K562 (cell line): ENCODE measurements around the gene TP73. TPM values are rescaled to one million over a fixed set of nuclear protein-coding genes. Genes with fewer than 3 reads are reported as not detected.
A peak's percentile ranks its signal among the peaks of the same experiment; 100 is the strongest.

Source experiments
- ATAC-seq: fragments of 200-7000 bp; cut with Tn5 transposase; 3 replicates; pipeline ENCODE4 v1.9.1; 2020; ENCODE audit warnings: moderate library complexity
- BruUV-seq: library from RNA; stranded (reverse); fragments of 400-500 nt; replicated peaks from 2 replicates; lab custom pipeline; 2021; lab: Mats Ljungman, UMichigan
- CTCF ChIA-PET: fragments of 300-600 bp; formaldehyde crosslinking; extraction: SDS; loops from one replicate; lab custom pipeline; 2021; ENCODE audit warnings: low intra/inter-chr PET ratio; lab: Yijun Ruan, JAX
- POLR2A ChIA-PET: fragments of 300-600, 350-650 bp; sonication (Branson Sonifier 250); formaldehyde crosslinking; extraction: SDS; loops from one replicate; lab custom pipeline; 2021; ENCODE audit warnings: antibody characterized with exemption, inconsistent platforms; lab: Yijun Ruan, JAX
- DNase-seq, 4 experiments: peaks; one replicate each; pipeline versions ENCODE4 v3.0.0 to v3.0.0-alpha.2; 2011 to 2018; ENCODE audit warnings: low spot score in 3 of 4, mixed read lengths in 3 of 4; ENCODE audit errors: extremely low read depth in 1 of 4
- FAIRE-seq: peaks from 2 replicates; lab custom pipeline; 2011; peaks lifted over from hg19 to GRCh38; lab: Jason Lieb, UNC
- H2AFZ ChIP-seq: 2 replicates; pipeline ENCODE4 v1.6.0; 2011; ENCODE audit warnings: low read depth, low read length, control low read depth, inconsistent platforms
- H3K27ac ChIP-seq: fragments of 200-600 bp; 3 replicates; pipeline ENCODE4 v1.8.0; 2011; ENCODE audit warnings: low read depth, mild to moderate bottlenecking, control low read depth, inconsistent platforms, low read length, moderate library complexity, mixed read lengths; ENCODE audit errors: extremely low read depth
- H3K27me3 ChIP-seq, 2 experiments: fragments of 300-600 bp in 1 of 2; 2 replicates in 1 of 2; 3 replicates in 1 of 2; pipeline versions ENCODE4 v1.6.0 to v1.8.0; 2011; ENCODE audit warnings: inconsistent platforms in 2 of 2, low read length in 2 of 2, mild to moderate bottlenecking in 1 of 2, mixed read lengths in 1 of 2, moderate library complexity in 1 of 2; ENCODE audit not compliant: control insufficient read depth in 2 of 2, insufficient read depth in 2 of 2
- H3K36me3 ChIP-seq: fragments of 300-600 bp; 3 replicates; pipeline ENCODE4 v1.8.0; 2011; ENCODE audit warnings: mild to moderate bottlenecking, low read length, inconsistent platforms; ENCODE audit not compliant: control insufficient read depth, insufficient read depth
- H3K4me1 ChIP-seq, 2 experiments: fragments of 200-600 bp in 1 of 2; replicated peaks in 1 of 2; 2 replicates in 1 of 2; 3 replicates in 1 of 2; pipeline versions ENCODE4 v1.5.1 to v1.8.0; 2011; ENCODE audit warnings: inconsistent platforms in 2 of 2, low read length in 2 of 2, mild to moderate bottlenecking in 1 of 2, mixed read lengths in 1 of 2, moderate library complexity in 1 of 2; ENCODE audit not compliant: control insufficient read depth in 2 of 2, insufficient read depth in 2 of 2
- H3K4me2 ChIP-seq: 2 replicates; pipeline ENCODE4 v1.6.1; 2011; ENCODE audit warnings: low read length, control low read depth, inconsistent platforms, mixed read lengths; ENCODE audit not compliant: insufficient read depth
- H3K4me3 ChIP-seq: fragments of 200-600 bp; sonication (generic), shearing (Covaris generic); 2 replicates; pipeline ENCODE4 v1.5.1; 2016; ENCODE audit warnings: control low read depth, inconsistent platforms
- H3K79me2 ChIP-seq: fragments of 200-600 bp; 3 replicates; pipeline ENCODE4 v1.8.0; 2011; ENCODE audit warnings: low read length, inconsistent platforms; ENCODE audit not compliant: control insufficient read depth, insufficient read depth
- H3K9ac ChIP-seq, 2 experiments: 2 replicates each; pipeline versions ENCODE4 v1.6.0 to v1.6.1; 2011; ENCODE audit warnings: low read depth in 2 of 2, low read length in 2 of 2, control low read depth in 1 of 2, inconsistent platforms in 1 of 2, mild to moderate bottlenecking in 1 of 2, mixed read lengths in 1 of 2; ENCODE audit not compliant: insufficient read depth in 1 of 2
- H3K9me1 ChIP-seq: one replicate; pipeline ENCODE4 v1.6.0; 2011; ENCODE audit warnings: inconsistent platforms, mild to moderate bottlenecking, low read length, moderate library complexity; ENCODE audit not compliant: control insufficient read depth, insufficient read depth
- H3K9me3 ChIP-seq: replicated peaks from 2 replicates; pipeline ENCODE4 v1.5.1; 2011; ENCODE audit warnings: low read depth, low read length, inconsistent platforms; ENCODE audit not compliant: control insufficient read depth, insufficient read depth
- H4K20me1 ChIP-seq: replicated peaks from 2 replicates; pipeline ENCODE4 v1.6.1; 2011; ENCODE audit warnings: low read length, inconsistent platforms, mixed read lengths; ENCODE audit not compliant: control insufficient read depth, insufficient read depth
- BHLHE40 ChIP-seq: IDR thresholded peaks from 2 replicates; pipeline ENCODE4 v1.6.1; 2011; ENCODE audit warnings: low read length, improper control_type of control experiment
- CREM ChIP-seq: IDR thresholded peaks from 2 replicates; pipeline ENCODE4 v1.6.1; 2014; ENCODE audit warnings: antibody characterized with exemption, low read depth
- E2F3 ChIP-seq: fragments of 250-450 bp; sonication (Bioruptor Pico); IDR thresholded peaks from 2 replicates; pipeline ENCODE4 v1.4.0; 2020; ENCODE audit warnings: mild to moderate bottlenecking
- ESRRB ChIP-seq: fragments of 250-450 bp; sonication (Bioruptor Pico); IDR thresholded peaks from 2 replicates; pipeline ENCODE4 v1.5.0; 2020; ENCODE audit warnings: mild to moderate bottlenecking, moderate library complexity, borderline replicate concordance
- HNRNPLL ChIP-seq: fragments of 200-400 bp; formaldehyde crosslinking; IDR thresholded peaks from 2 replicates; pipeline ENCODE4 v1.6.1; 2017; ENCODE audit warnings: low read length, low read depth, mild to moderate bottlenecking; ENCODE audit not compliant: poor library complexity, severe bottlenecking
- KLF16 ChIP-seq: IDR thresholded peaks from 2 replicates; pipeline ENCODE4 v1.6.1; 2016; ENCODE audit warnings: antibody characterized with exemption
- NFIX ChIP-seq: fragments of 250-450 bp; sonication (Bioruptor Pico); IDR thresholded peaks from 2 replicates; pipeline ENCODE4 v1.4.0; 2020; ENCODE audit warnings: low read depth, mild to moderate bottlenecking, moderate library complexity
- TRIM28 ChIP-seq: fragments of 450-650 bp; IDR thresholded peaks from 2 replicates; pipeline ENCODE4 v1.6.1; 2017
- YY1 ChIP-seq, 3 experiments: IDR thresholded peaks; 2 replicates each; pipeline ENCODE4 v1.6.1; 2011; ENCODE audit warnings: low read length in 2 of 3, mild to moderate bottlenecking in 2 of 3, moderate library complexity in 2 of 3, borderline replicate concordance in 1 of 3, control low read depth in 1 of 3, low read depth in 1 of 3; ENCODE audit not compliant: insufficient read depth in 3 of 3, insufficient replicate concordance in 2 of 3, control insufficient read depth in 1 of 3, insufficient read length in 1 of 3; ENCODE audit errors: extremely low read depth in 1 of 3
- ZNF274 ChIP-seq: IDR thresholded peaks from 2 replicates; pipeline ENCODE4 v1.6.1; 2011; ENCODE audit warnings: low read depth, mild to moderate bottlenecking, low read length, moderate library complexity, borderline replicate concordance
- WGBS: fragments of 100-300 bp; shearing (Covaris generic); methylation state at CpG from one replicate; pipeline ENCODE4 v1.1.6; 2016; ENCODE audit warnings: low coverage, mixed read lengths; ENCODE audit not compliant: insufficient coverage; ENCODE audit errors: missing lambda C conversion rate; 5-methylcytosine and 5-hydroxymethylcytosine counted together
- in situ Hi-C: fragments of 300-500 bp; cut with MboI; formaldehyde crosslinking; loops from 4 replicates; pipeline ENCODE4 v1.15.0; 2018; ENCODE audit warnings: inconsistent platforms, mixed read lengths
- intact Hi-C: fragments of 100-400 bp; cut with micrococcal nuclease; formaldehyde crosslinking; loops from 2 replicates; pipeline ENCODE4 v1.14.2; 2022
- polyA plus RNA-seq, 8 experiments: library from polyadenylated mRNA; depleted of rRNA in 4 of 8; stranded (reverse) in 5 of 8; unstranded in 3 of 8; fragments of >200 nt; fragmentation: Nextera tagmentation in 2 of 8; fragmentation: Illumina TruSeq in 1 of 8; extraction: Ambion mirVana in 2 of 8; extraction: Trizol in 1 of 8; gene quantifications; 2 replicates each; pipeline versions ENCODE4 v1.2.1 to v1.2.3, GENCODE V29; 2011 to 2014; ENCODE audit warnings: inconsistent platforms in 1 of 8, missing spikeins in 1 of 8
- total RNA-seq, 7 experiments: library from RNA; depleted of rRNA in 6 of 7; stranded (reverse); fragments of >200 nt in 6 of 7; fragmentation: Illumina TruSeq in 2 of 7; extraction: Trizol in 2 of 7; gene quantifications; 2 replicates each; pipeline versions ENCODE4 v1.2.1 to v1.2.3, GENCODE V29; 2011 to 2021; ENCODE audit warnings: low replicate concordance in 1 of 7
- TF ChIP-seq, protein P1 (sequence below): fragments of 450-650 bp; formaldehyde crosslinking; IDR thresholded peaks from 2 replicates; pipeline ENCODE4 v1.4.0; 2020; ENCODE audit warnings: mild to moderate bottlenecking, mixed read lengths
- TF ChIP-seq, protein P2 (sequence below): fragments of 450-650 bp; formaldehyde crosslinking; IDR thresholded peaks from 2 replicates; pipeline ENCODE4 v1.4.0; 2020; ENCODE audit warnings: mild to moderate bottlenecking, moderate library complexity

Gene TP73
- total and polyA plus RNA-seq, 9 of the 15 experiments (the other 6 are each of a cell fraction or from before 2014, with no cell fraction given), result 0.07 to 1.6 (median 0.40) TPM; not detected in 2

DNA sequence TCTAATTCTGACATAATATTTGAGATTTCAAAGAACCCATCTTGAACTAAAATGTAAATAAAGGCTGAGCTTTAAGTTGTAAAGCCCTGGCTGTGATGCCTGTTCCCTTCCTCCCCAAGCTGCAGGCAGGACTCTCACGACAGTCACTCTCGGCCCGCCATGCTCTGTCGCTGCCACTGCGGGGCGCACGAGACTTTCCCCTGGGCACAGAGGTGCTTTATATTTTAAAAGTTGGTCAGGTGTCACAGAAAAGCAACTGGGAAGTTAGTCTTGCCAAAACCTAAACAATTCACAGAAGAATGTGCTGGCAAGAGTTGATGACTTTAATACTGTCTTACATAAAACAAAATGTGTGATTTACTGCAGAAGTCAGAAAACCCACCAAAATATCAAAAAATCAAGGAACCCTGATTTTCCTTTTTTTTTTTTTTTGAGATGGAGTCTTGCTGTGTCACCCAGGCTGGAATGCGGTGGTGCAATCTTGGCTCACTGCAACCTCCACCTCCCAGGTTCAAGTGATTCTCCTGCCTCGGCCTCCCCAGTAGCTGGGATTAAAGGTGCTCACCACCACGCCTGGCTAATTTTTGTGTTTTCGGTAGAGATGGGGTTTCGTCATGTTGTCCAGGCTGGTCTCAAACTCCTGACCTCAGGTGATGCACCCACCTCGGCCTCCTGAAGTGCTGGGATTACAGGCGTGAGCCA, 133.3 kb downstream of the TP73 start:
- in situ Hi-C loops (no loop called here), intact Hi-C loops (loop anchor here (1.0 kb wide), 2 partner anchors 16 to 122 kb away; no protein-coding TSS in a partner anchor)
- H3K9me3 ChIP-seq, result no peaks in the 10 kb centered on the region
- no peak overlapping the region for H3K4me3 ChIP-seq
- H3K27me3 ChIP-seq, result no peaks in the 10 kb centered on the region
- no peak overlapping the region for H3K9ac ChIP-seq
- no peaks in the 10 kb centered on the region for H3K9me1 ChIP-seq
- H3K36me3 ChIP-seq, result peaks cover 98% of the 10 kb centered on the region
- ChIA-PET POLR2A (interaction anchor here (0.6 to 5.0 kb wide), 7 partner anchors 8 to 122 kb away, joined by 3 to 41 read pairs (median 4); partner anchors contain the start of gene LRRC47), CTCF (interaction anchor here (0.6 to 1.6 kb wide), 5 partner anchors 84 to 407 kb away, joined by 3 to 7 read pairs (median 5); no protein-coding TSS in a partner anchor)
- H3K27ac ChIP-seq, result no peak overlapping the region
- peaks cover 0 to 36% of the 10 kb centered on the region in 2 experiments; a peak in 2 of 5 replicates for H3K4me1 ChIP-seq
- ATAC-seq (peak; percentile 91), FAIRE-seq (peak; percentile 89), DNase-seq (peak; percentile 65 to 74 (median 70))
- no peak overlapping the region for H2AFZ ChIP-seq
- peaks cover 7% of the 10 kb centered on the region; the same call in 1 of the 2 replicates for H4K20me1 ChIP-seq
- WGBS, result 62% methylated on average over 12 of the region's 14 CpGs
- peaks cover 32% of the 10 kb centered on the region for H3K79me2 ChIP-seq
- no peak overlapping the region for H3K4me2 ChIP-seq
- TSS peak; percentile 7 for BruUV-seq
- TF ChIP-seq, protein P1, sequence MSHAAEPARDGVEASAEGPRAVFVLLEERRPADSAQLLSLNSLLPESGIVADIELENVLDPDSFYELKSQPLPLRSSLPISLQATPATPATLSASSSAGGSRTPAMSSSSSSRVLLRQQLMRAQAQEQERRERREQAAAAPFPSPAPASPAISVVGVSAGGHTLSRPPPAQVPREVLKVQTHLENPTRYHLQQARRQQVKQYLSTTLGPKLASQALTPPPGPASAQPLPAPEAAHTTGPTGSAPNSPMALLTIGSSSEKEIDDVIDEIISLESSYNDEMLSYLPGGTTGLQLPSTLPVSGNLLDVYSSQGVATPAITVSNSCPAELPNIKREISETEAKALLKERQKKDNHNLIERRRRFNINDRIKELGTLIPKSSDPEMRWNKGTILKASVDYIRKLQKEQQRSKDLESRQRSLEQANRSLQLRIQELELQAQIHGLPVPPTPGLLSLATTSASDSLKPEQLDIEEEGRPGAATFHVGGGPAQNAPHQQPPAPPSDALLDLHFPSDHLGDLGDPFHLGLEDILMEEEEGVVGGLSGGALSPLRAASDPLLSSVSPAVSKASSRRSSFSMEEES, result no peak
- peak; percentile 62 for TF ChIP-seq KLF16
- peak; percentile 51; the same call in 1 of the 2 replicates for TF ChIP-seq BHLHE40
- TF ChIP-seq E2F3 (CRISPR knock-in tag), result no peak
- TF ChIP-seq NFIX (CRISPR knock-in tag), result no peak
- no peak for TF ChIP-seq HNRNPLL
- no peak for TF ChIP-seq ZNF274
- 0 out of 2 replicates have a peak, but pooled peaks have one; percentile 33 for TF ChIP-seq CREM
- TF ChIP-seq YY1 (IDR thresholded peaks at IDR 0.05; ENCODE audit: borderline replicate concordance in 1 of 3, control insufficient read depth in 1 of 3, extremely low read depth in 1 of 3, insufficient read depth in 3 of 3, insufficient read length in 1 of 3, insufficient replicate concordance in 2 of 3, low read depth in 1 of 3, low read length in 2 of 3), result peak in 1 of 3 experiments; percentile 14
- TF ChIP-seq ESRRB (CRISPR knock-in tag), result no peak
- no peak for TF ChIP-seq TRIM28
- TF ChIP-seq, protein P2, sequence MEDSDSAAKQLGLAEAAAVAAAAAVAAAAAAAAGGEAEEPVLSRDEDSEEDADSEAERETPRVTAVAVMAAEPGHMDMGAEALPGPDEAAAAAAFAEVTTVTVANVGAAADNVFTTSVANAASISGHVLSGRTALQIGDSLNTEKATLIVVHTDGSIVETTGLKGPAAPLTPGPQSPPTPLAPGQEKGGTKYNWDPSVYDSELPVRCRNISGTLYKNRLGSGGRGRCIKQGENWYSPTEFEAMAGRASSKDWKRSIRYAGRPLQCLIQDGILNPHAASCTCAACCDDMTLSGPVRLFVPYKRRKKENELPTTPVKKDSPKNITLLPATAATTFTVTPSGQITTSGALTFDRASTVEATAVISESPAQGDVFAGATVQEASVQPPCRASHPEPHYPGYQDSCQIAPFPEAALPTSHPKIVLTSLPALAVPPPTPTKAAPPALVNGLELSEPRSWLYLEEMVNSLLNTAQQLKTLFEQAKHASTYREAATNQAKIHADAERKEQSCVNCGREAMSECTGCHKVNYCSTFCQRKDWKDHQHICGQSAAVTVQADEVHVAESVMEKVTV (CRISPR knock-in tag), result peak; percentile 57; the same call in 1 of the 2 replicates
